ENCODE results near the gene RNF212.

The RNF212 gene

DNA sequence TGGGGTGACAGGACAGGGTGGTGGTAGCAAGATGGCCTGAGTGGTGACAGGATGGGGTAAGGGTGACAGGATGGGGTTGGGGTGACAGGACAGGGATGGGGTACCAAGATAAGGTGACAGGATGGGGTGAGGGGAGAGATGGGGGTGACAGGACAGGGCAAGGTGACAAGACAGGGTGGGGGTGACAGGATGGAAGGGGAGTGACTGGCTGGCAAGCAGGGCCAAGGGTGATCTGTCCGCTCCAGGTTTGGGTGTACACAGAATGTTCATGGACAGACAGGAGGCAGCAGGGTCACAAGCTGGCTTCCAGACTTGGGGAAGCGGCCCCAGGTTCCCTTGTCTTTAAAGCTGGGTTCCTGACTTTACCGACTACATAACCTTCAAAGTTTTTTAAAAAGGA is 23.3 kb downstream of the RNF212 start:
- DNase-seq: no peak

GRCh38 chr4:1087371-1087770 is 26.0 kb downstream of the RNF212 start:
- no peak for DNase-seq

DNA sequence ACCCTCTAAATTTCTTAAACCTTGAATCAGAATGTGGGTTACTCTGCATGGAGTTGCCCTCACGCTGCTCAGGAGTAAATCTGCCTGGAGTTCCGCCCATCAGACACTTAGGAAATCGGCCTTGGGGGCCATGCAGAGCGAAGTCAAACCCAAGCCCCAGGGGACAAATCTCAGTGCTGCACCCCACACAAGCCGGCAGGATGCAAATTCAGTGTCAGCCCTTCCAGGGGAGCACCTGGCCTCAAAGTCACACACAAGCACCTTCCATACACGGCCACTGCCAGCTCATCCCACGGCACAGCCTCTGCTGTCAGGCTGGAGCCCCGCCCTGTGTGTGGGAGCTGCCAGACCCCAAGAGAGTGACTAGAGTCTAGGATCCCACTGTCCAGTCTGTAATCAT is 27.4 kb downstream of the RNF212 start:
- no peak for DNase-seq

- no peak for DNase-seq
Observed at GRCh38 chr4:1085404-1085799, 28.0 kb downstream of the RNF212 start.

DNA sequence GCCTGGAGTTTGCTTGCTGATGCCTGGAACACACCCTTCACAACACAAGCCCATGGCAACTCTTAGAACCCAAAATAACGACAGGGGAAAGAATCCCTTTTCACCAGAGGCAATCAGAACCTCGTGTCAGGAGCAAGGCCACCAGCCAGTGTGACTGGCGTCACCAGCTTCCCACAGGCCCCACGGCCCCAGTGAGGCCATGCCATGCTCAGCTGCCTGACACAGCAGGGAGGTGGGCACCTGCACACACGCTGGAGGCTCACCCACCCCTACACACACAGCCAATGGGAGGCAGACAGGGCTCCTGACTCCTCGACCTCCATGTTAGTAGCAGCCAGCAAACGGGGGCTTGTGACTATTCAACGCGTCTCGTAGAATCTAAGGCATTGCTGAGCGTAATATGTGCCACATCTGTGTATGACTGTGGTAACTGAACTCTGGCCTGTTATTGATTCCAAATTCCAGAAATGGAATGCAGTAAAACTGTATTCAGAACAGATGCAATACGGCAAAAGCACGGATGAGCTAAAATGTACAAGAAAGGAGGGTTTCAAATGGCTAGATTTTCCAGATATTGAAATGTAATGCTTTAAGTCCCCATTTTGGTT is 28.5 kb downstream of the RNF212 start:
- no peak for DNase-seq

- DNase-seq: no peak
Observed at GRCh38 chr4:1084394-1084793, 29.0 kb downstream of the RNF212 start.

DNA sequence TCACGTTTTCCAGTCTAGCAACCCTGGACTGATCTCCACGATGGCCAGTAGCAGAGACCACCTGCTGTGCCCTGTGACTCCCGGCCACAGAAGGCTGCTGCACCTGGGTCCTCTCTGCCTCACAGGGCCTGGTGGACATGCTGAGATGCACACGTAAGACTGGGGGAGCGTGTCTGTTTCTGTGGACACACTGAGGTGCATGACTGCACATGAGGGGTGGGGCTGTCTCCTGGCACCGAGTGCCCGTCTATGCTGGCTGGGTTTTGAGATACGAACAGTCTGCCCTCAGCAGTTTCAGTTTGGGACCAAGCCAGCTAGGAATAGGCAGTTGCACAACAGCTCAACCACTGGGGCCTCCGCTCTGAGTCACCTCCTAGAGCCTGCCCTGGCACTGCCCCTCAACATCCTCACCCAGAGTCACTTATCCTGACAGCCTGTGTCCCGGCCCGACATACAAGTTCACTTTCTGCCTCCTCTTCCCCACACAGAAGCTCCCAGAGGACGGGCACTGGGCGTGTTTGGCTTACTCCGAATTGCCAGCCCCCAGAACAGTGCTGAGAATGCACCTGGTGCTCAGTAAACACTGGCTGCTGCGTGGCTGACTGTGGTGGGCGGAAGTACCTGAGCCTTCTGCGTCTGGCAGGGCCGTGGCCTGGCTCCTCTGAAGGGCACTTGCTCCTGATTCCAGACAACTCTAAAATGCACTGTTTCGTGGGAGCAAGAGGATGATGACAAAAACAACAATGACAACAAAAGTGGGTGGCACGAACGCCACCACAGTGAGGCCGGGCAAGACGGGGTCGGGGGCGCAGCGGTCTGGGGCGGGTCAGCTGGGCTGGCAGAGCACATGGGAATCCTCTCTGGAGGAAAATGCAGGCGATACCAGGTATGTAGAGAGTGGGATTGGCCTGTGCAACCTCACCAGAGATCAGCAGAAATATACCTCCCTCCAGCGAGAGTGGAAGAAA is 30.9 kb downstream of the RNF212 start:
- peak; percentile 93 for DNase-seq

DNA sequence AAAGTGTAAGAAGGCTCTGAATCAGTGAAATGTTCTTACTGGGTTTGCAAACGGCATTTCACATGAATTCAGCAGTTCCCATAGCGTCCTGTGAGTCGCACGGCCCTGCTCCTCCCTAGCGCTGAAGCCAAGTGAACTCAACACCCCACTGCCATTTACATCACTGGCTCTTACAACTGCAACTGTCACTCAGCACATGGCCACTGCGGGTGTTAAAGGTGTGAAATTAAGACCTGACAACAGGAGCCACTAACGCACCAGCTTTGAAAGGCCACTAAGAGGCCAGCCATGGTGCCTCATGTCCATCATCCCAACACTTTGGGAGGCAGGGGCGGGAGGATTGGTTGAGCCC is 31.7 kb downstream of the RNF212 start:
- peak; percentile 24 for DNase-seq

- no peak for DNase-seq
Observed at GRCh38 chr4:1080961-1081688, 32.2 kb downstream of the RNF212 start.

DNA sequence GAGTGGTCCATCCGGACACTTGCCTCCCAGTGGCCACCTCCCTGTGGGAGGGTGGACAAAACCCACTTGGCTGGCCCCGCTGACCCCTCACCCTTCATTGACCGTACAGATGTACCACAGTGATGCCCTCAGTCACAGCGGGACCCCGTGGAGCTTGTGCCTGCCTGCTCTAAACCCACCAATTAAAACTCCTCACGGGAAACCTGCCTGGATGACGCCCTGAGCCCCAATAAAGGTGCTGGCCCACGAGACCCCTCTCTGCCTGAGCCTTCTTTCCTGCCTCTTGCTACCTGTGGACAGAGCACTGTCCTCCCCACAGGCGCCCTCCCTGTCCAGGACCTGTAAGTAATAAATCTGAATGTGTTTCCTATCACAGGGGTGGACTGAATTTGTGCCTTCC is 32.9 kb downstream of the RNF212 start:
- DNase-seq: no peak

- no peak for DNase-seq
Observed at GRCh38 chr4:1079711-1080265, 33.6 kb downstream of the RNF212 start.

DNA sequence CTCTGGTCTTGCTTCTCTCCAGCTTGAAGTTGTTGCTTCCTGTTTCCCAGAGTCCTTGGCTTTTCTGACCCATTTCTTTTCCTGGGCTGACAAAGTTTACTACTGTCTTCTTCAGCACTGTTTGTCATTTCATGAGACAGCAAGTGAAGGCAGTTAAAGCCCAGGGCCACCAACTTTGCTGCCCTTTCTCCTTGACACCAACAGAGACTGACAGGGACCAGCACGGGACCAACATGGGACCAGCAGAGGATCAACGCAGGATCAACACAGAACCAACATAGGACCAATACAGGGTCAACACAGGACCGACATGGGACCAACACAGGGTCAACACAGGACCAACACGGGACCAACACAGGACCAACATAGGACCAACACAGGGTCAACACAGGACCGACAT is 34.9 kb downstream of the RNF212 start:
- DNase-seq: no peak

- no peak for DNase-seq
Observed at GRCh38 chr4:1077711-1078477, 35.5 kb downstream of the RNF212 start.

DNA sequence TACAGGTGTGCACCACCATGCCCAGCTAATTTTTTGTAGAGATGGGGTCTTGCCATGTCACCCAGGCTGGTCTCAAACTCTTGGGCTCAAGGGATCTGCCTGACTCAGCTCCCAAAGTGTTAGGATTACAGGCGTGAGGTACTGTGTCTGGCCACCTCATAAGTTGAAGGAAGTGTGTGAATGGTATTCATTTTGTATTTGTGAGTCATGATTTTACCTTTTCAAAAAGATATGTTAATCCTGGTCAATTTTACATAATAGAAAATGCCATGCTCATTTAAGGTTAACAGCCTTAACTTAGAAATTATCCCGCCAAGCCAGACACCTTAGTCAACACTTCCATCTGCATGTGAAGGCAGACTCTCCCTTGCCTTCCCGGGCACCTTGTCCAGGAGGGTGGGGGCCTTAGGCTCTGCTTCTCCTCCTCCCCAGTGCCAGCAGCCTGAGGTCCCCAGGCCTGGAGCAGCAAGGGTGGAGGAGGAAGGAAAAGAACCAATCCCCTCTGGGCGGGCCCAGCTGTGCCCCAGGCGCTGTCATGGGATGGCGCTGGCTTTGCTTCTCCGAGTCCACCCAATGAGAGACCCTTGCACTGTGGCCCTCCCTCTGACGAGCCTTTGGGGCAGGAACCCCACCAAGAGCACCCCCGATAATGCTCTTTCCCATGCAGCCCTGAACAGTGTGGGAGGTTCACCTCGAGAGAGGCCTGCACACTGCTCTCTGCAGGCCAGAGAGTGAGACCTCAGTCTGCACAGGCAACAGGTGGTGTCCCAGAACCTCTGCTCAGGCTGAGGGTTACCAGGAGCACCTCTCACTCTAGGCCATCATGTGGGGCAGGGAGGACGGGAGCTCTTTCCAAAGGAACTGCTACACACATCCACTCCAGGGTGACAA is 37.3 kb downstream of the RNF212 start:
- no peak for DNase-seq

DNA sequence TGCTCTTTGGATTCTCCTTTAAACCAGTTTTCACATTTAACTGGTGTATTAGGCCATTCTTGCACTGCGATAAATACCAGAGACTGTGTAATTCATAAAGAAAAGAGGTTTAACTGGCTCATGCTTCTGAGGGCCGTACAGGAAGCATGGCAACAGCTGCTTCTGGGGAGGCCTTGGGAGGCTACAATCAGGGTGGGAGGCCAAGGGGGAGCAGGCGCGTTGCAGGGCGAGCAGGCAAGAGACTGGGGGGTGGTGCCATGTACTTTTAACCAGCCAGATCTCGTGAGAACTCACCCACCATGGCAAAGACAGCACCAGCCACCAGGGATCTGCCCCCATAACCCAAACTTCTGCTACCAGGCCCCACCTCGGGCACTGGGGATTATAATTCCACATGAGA is 38.1 kb downstream of the RNF212 start:
- no peak for DNase-seq

DNA sequence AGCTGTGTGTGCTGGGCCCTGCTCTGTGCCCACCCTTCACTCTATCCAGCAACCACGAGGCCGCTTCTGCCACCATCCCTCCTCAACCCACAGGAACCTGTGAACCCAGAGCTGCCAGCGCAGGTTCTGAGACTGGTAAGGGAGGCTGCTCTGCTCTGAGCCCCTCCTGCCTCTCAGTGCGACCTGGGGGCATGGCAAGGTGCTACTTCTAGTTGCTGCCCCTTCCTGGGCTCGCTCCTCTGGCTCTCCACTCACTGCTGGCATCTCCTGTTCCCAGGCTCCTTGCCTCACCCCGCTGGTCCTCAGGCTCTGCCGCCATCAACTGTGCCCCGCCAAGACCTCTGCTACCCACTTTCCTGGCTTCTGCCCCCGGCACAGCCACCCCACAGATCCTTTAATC is 39.3 kb downstream of the RNF212 start:
- DNase-seq: no peak

DNA sequence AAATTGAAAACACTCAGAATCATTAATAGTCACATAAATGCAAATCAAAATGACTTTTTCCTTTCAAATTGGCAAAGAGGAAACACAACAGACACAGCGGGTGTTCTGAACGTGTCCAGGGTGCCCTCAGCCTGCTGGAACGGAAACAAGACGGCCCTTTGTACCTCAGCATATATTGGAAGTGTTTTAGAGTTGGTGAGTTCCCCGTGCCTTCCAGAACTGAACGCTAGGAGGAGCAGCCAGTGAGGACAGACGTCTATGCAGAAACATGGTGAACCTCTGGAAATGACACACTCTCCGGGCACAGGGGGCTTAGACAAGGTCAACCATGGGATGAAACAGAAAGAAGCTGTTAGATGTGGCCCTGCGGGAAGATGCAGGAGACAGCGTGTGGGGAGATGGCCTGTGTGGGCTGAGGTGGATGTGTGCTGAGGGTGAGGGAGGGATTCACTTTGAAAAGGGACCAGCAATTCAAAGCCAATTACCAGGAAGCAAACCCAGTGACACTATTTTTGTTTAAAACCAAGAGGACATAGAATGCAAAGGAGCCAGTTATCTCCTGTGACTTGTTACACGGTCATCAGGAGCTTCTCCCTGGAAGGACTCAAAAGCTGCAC is 40.4 kb downstream of the RNF212 start:
- DNase-seq: peak; percentile 80

DNA sequence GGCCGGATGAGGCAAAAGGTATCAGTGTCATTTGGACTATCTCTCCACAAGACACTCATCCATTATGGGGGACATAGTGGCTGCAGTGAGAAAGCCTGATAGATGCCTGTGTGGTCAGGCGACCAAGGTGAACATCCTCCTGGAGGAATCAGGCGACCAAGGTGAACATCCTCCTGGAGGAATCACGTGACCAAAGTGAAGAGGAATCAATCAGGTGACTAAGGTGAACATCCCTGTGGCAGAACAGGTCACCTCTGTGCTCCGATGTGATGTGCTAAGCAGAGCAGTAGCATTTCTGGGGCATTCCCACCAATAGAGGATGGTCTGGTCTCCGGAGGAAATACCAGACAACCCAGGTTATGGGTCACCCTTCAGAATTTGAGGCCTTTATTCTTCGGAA is 44.0 kb downstream of the RNF212 start:
- DNase-seq: no peak

GRCh38 chr4:1065732-1066131 is 47.6 kb downstream of the RNF212 start:
- no peak for DNase-seq

DNA sequence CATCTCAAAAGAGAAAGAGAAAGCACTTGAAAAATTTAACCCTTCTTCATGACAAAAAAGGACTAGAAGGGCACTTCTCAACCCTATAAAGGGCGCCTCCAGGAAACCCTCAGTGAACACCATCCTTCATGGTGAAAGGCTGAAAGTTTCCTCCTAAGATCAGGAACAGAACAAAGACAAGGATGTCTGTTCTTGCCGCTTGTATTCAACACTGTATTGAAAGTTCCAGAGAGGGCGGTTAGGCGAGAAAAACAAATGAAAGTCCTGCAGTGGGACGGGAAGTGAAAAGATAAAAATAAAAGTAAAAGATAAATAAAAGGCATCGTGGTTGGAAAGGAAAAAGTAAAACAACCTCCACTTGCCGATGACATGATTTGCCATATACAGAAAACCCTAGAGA is 50.9 kb downstream of the RNF212 start:
- DNase-seq: no peak

- no peak for DNase-seq
Observed at GRCh38 chr4:1061760-1062159, 51.6 kb downstream of the RNF212 start.

Data from RPMI8226 (cell line).